Mucosa of rectum (tissue), 2 donors: ENCODE measurements around the gene RIPOR3.
"Not testable (repeated sequence)": the region's sequence is repeated elsewhere in the genome, so short reads cannot be mapped to it uniquely, and the experiment has no call there.

Experiments used
- H3K27ac ChIP-seq, 2 donors: one replicate each; pipeline ENCODE4 v1.7.0; 2013; ENCODE audit warnings: inconsistent platforms in 2 of 2, low read depth in 2 of 2, low read length in 2 of 2
- H3K27me3 ChIP-seq, 2 donors: one replicate each; pipeline ENCODE4 v1.7.0; 2013; ENCODE audit warnings: low read length in 2 of 2; ENCODE audit not compliant: control insufficient read depth in 2 of 2, insufficient read depth in 2 of 2
- H3K36me3 ChIP-seq, 2 donors: one replicate each; pipeline ENCODE4 v1.7.0; 2013; ENCODE audit warnings: low read length in 2 of 2; ENCODE audit not compliant: control insufficient read depth in 2 of 2, insufficient read depth in 2 of 2
- H3K4me1 ChIP-seq, 2 donors: one replicate each; pipeline ENCODE4 v1.7.0; 2013; ENCODE audit warnings: low read length in 2 of 2, mild to moderate bottlenecking in 1 of 2; ENCODE audit not compliant: control insufficient read depth in 2 of 2, insufficient read depth in 2 of 2
- H3K4me3 ChIP-seq, 2 donors: one replicate each; pipeline ENCODE4 v1.7.0; 2013; ENCODE audit warnings: low read length in 2 of 2
- H3K9ac ChIP-seq, 2 donors: one replicate each; pipeline ENCODE4 v1.7.0; 2013; ENCODE audit warnings: low read length in 2 of 2, low read depth in 1 of 2, mild to moderate bottlenecking in 1 of 2
- H3K9me3 ChIP-seq, 2 donors: one replicate each; pipeline ENCODE4 v1.7.0; 2013; ENCODE audit warnings: low read length in 2 of 2; ENCODE audit not compliant: control insufficient read depth in 2 of 2
- donor health status: healthy.
- donor health status: Normal muscosa, but diverticular disease.

Gene RIPOR3

GRCh38 chr20:50620459-50620858, 70.9 kb downstream of the RIPOR3 start:
- not testable (repeated sequence) for H3K36me3 ChIP-seq, H3K9me3 ChIP-seq, H3K4me1 ChIP-seq, H3K27ac ChIP-seq, H3K4me3 ChIP-seq, H3K9ac ChIP-seq, H3K27me3 ChIP-seq

- H3K27ac ChIP-seq, result no peak overlapping the region
- no peak overlapping the region for H3K9ac ChIP-seq
- no peak overlapping the region for H3K4me3 ChIP-seq
- no peaks in the 10 kb centered on the region for H3K4me1 ChIP-seq
- H3K36me3 ChIP-seq, result no peaks in the 10 kb centered on the region
- H3K27me3 ChIP-seq, result no peaks in the 10 kb centered on the region
- H3K9me3 ChIP-seq, result peaks cover 0 to 4% of the 10 kb centered on the region in 2 donors
These were observed 72.8 kb downstream of the RIPOR3 start for GRCh38 chr20:50618537-50618936.

- Histone ChIP-seq H3K9me3 (peaks cover 0 to 4% of the 10 kb centered on the region in 2 donors), H3K27ac (no peak overlapping the region), H3K4me1 (no peaks in the 10 kb centered on the region), H3K36me3 (no peaks in the 10 kb centered on the region), H3K4me3 (no peak overlapping the region), H3K9ac (no peak overlapping the region), H3K27me3 (no peaks in the 10 kb centered on the region)
These were observed 74.3 kb downstream of the RIPOR3 start for GRCh38 chr20:50617022-50617421.

GRCh38 chr20:50615407-50615806, 75.9 kb downstream of the RIPOR3 start:
- Histone ChIP-seq H3K4me3 (no peak overlapping the region), H3K36me3 (no peaks in the 10 kb centered on the region), H3K9ac (no peak overlapping the region), H3K9me3 (no peaks in the 10 kb centered on the region), H3K27me3 (no peaks in the 10 kb centered on the region), H3K4me1 (no peaks in the 10 kb centered on the region), H3K27ac (no peak overlapping the region)

- no peaks in the 10 kb centered on the region for H3K36me3 ChIP-seq
- no peak overlapping the region for H3K4me3 ChIP-seq
- no peak overlapping the region for H3K9ac ChIP-seq
- H3K27ac ChIP-seq, result no peak overlapping the region
- H3K9me3 ChIP-seq, result no peaks in the 10 kb centered on the region
- no peaks in the 10 kb centered on the region for H3K4me1 ChIP-seq
- no peaks in the 10 kb centered on the region for H3K27me3 ChIP-seq
These were observed 77.7 kb downstream of the RIPOR3 start for GRCh38 chr20:50613438-50614169.

- Histone ChIP-seq H3K9ac (no peak overlapping the region), H3K36me3 (no peaks in the 10 kb centered on the region), H3K27me3 (no peaks in the 10 kb centered on the region)
These were observed 80.1 kb downstream of the RIPOR3 start for GRCh38 chr20:50611128-50611810.

GRCh38 chr20:50610212-50610718, 81.1 kb downstream of the RIPOR3 start:
- no peak overlapping the region for H3K27ac ChIP-seq
- H3K27me3 ChIP-seq, result no peaks in the 10 kb centered on the region
- no peaks in the 10 kb centered on the region for H3K36me3 ChIP-seq
- H3K4me3 ChIP-seq, result no peak overlapping the region
- H3K9me3 ChIP-seq, result no peaks in the 10 kb centered on the region
- no peak overlapping the region for H3K9ac ChIP-seq
- no peaks in the 10 kb centered on the region for H3K4me1 ChIP-seq

More at GRCh38 chr20:50611128-50611810, 80.1 kb downstream of the RIPOR3 start:
- Histone ChIP-seq H3K9me3 (no peaks in the 10 kb centered on the region), H3K4me1 (no peaks in the 10 kb centered on the region), H3K4me3 (no peak overlapping the region), H3K27ac (no peak overlapping the region)

- no peak overlapping the region for H3K9ac ChIP-seq
- H3K36me3 ChIP-seq, result no peaks in the 10 kb centered on the region
- H3K9me3 ChIP-seq, result no peaks in the 10 kb centered on the region
- no peak overlapping the region for H3K4me3 ChIP-seq
- H3K27me3 ChIP-seq, result no peaks in the 10 kb centered on the region
- no peaks in the 10 kb centered on the region for H3K4me1 ChIP-seq
- H3K27ac ChIP-seq, result no peak overlapping the region
These were observed 81.8 kb downstream of the RIPOR3 start for GRCh38 chr20:50609438-50609989.

- H3K4me1 ChIP-seq, result no peaks in the 10 kb centered on the region
- no peak overlapping the region for H3K4me3 ChIP-seq
- no peaks in the 10 kb centered on the region for H3K9me3 ChIP-seq
- no peaks in the 10 kb centered on the region for H3K27me3 ChIP-seq
- H3K36me3 ChIP-seq, result no peaks in the 10 kb centered on the region
- no peak overlapping the region for H3K27ac ChIP-seq
- no peak overlapping the region for H3K9ac ChIP-seq
These were observed 82.6 kb downstream of the RIPOR3 start for GRCh38 chr20:50608750-50609104.
